Bronchial epithelial cell (primary cell): ENCODE results near the gene B3GAT1. TPM values are rescaled to one million over a fixed set of nuclear protein-coding genes. Genes with fewer than 3 reads are reported as not detected.

Source experiments
- DNase-seq: peaks from one replicate; pipeline ENCODE4 v3.0.0-alpha.2; 2010; ENCODE audit warnings: low read depth
- FAIRE-seq: peaks from 2 replicates; lab custom pipeline; 2011; peaks lifted over from hg19 to GRCh38; lab: Jason Lieb, UNC
- H3K27me3 ChIP-seq: 2 replicates; pipeline ENCODE4 v1.5.1; 2011; ENCODE audit warnings: low read length; ENCODE audit not compliant: control insufficient read depth, insufficient read depth
- H3K36me3 ChIP-seq: 2 replicates; pipeline ENCODE4 v1.5.1; 2011; ENCODE audit warnings: low read length; ENCODE audit not compliant: control insufficient read depth, insufficient read depth
- H3K4me3 ChIP-seq: 2 replicates; pipeline ENCODE4 v1.5.1; 2011; ENCODE audit warnings: mild to moderate bottlenecking, low read depth, low read length, control low read depth
- total RNA-seq: library from RNA; depleted of rRNA; stranded (reverse); fragments of >200 nt; gene quantifications from 2 replicates; pipeline ENCODE4 v1.2.1, GENCODE V29; 2014
- TF ChIP-seq, protein P1 (sequence below): IDR thresholded peaks from 2 replicates; pipeline ENCODE4 v1.5.1; 2011; ENCODE audit warnings: mild to moderate bottlenecking, moderate library complexity, low read length, control low read depth, inconsistent platforms; ENCODE audit not compliant: insufficient read depth, severe bottlenecking

B3GAT1 gene
- total RNA-seq, 1 donor from 2014 or later, result under 0.01 TPM

DNA sequence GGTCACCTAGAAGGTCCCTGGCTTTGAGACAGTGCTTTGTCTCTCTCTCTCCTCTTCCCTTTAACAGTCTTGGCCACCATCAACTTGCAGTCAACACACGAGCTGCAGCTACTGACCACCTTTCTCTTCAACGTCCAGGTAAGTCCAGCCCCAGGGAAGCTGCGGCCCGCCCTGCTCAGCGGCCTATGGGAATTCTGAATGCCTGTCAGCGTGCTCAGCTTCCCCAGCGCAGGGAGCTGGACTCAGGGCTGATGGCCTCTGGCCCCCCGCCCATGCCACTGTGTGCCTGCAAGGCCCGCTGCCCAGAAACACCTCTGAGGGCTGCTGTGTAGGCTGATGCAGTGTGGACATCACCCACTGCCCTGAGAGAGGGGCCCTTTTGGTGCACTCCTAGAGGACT, 47.8 kb downstream of the B3GAT1 start:
- Histone ChIP-seq H3K27me3 (no peaks in the 10 kb centered on the region), H3K36me3 (no peaks in the 10 kb centered on the region), H3K4me3 (no peak overlapping the region)
- DNase-seq, result no peak
- no peak for FAIRE-seq
- TF ChIP-seq, protein P1, sequence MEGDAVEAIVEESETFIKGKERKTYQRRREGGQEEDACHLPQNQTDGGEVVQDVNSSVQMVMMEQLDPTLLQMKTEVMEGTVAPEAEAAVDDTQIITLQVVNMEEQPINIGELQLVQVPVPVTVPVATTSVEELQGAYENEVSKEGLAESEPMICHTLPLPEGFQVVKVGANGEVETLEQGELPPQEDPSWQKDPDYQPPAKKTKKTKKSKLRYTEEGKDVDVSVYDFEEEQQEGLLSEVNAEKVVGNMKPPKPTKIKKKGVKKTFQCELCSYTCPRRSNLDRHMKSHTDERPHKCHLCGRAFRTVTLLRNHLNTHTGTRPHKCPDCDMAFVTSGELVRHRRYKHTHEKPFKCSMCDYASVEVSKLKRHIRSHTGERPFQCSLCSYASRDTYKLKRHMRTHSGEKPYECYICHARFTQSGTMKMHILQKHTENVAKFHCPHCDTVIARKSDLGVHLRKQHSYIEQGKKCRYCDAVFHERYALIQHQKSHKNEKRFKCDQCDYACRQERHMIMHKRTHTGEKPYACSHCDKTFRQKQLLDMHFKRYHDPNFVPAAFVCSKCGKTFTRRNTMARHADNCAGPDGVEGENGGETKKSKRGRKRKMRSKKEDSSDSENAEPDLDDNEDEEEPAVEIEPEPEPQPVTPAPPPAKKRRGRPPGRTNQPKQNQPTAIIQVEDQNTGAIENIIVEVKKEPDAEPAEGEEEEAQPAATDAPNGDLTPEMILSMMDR, result no peak

- no peak for FAIRE-seq
- no peak for DNase-seq
Observed at GRCh38 chr11:134363592-134363991, 48.5 kb downstream of the B3GAT1 start.

GRCh38 chr11:134363161-134363560, 48.9 kb downstream of the B3GAT1 start:
- no peaks in the 10 kb centered on the region for H3K36me3 ChIP-seq
- H3K27me3 ChIP-seq, result no peaks in the 10 kb centered on the region
- TF ChIP-seq, protein P1, result no peak
- DNase-seq, result no peak
- no peak overlapping the region for H3K4me3 ChIP-seq
- FAIRE-seq, result no peak

More at GRCh38 chr11:134363592-134363991, 48.5 kb downstream of the B3GAT1 start:
- no peak overlapping the region for H3K4me3 ChIP-seq
- TF ChIP-seq, protein P1, result no peak
- no peaks in the 10 kb centered on the region for H3K36me3 ChIP-seq
- no peaks in the 10 kb centered on the region for H3K27me3 ChIP-seq

DNA sequence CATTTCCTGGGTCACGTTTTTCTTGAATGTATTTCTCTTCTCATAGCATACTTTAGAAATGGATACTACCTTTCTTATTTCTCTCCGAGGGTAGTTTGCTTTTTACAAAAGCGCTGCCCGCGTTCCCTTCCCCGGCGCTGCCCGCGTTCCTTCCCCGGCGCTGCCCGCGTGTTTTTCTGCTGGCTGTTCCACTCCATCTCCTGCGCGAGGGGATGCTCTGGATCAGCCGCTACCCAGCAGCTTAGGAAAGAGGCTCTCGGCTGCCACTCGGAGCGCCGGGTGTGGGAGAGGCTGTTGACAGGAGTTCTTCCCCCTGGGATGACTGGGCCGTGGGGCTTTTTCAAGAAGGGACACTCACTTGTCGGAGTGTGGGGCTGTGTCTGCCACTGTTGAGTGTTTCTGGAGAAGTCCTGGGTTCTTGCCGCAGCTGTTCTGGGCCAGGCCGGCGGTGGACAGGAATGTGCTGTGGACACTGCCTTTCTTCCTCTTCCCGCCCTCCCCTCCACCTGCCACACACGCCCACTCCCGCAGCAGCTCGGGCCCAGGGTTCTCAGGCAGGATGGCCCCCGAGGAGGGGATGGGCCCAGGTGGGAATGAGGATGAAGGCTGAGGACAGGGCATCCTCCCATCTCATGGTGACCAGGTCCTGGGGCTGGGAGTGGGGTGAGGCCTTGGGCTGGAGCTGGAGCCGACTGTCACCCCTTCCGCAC, 49.7 kb downstream of the B3GAT1 start:
- TF ChIP-seq, protein P1, result no peak
- Histone ChIP-seq H3K4me3 (no peak overlapping the region), H3K36me3 (no peaks in the 10 kb centered on the region), H3K27me3 (no peaks in the 10 kb centered on the region)
- no peak for FAIRE-seq
- no peak for DNase-seq

DNA sequence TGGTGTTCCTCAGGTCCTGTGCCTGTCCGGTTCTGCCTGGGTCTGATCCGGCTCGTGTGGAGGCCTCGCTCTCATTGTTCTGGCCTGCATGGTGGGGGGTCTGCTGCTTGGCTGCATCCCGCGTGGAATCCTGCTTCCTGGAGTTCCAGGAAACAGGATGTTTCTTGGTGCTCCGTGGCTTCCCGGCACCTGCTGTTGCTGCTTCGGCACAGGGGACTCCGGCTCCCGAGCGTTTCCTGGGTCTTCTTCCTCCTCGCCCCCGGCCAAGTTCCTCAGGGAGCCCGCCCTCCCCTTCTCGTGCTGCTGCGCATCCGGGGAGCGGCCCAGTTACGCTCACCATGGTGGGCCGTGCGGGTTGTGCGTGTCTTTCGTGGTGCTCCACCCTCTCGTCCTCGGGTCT, 50.4 kb downstream of the B3GAT1 start:
- DNase-seq (no peak), FAIRE-seq (no peak)
- TF ChIP-seq, protein P1, result no peak
- H3K27me3 ChIP-seq, result no peaks in the 10 kb centered on the region
- no peak overlapping the region for H3K4me3 ChIP-seq
- H3K36me3 ChIP-seq, result no peaks in the 10 kb centered on the region
